K562 (cell line): ENCODE results near the gene TMEM205.

Experiments used
- CAMTA2 ChIP-seq: fragments of 250-450 bp; sonication (Bioruptor Pico); conservative IDR thresholded peaks from 2 replicates; pipeline ENCODE4 v1.5.1; 2022
- EGR1 ChIP-seq: fragments of 450-650 bp; conservative IDR thresholded peaks from 2 replicates; pipeline ENCODE4 v1.6.1; 2017; ENCODE audit warnings: mild to moderate bottlenecking
- MYC ChIP-seq, 2 experiments: fragments of 250-450 bp in 1 of 2; sonication (Bioruptor Pico) in 1 of 2; IDR thresholded peaks; 2 replicates each; pipeline versions ENCODE4 v1.5.1 to v1.6.1; 2012 to 2021; ENCODE audit warnings: low read depth in 2 of 2, borderline replicate concordance in 1 of 2, improper control_type of control experiment in 1 of 2, low read length in 1 of 2, mild to moderate bottlenecking in 1 of 2, moderate library complexity in 1 of 2
- RFX5 ChIP-seq: IDR thresholded peaks from 2 replicates; pipeline ENCODE4 v1.6.1; 2011; ENCODE audit warnings: low read depth, mild to moderate bottlenecking, improper control_type of control experiment, low read length
- ZNF3 ChIP-seq: fragments of 250-450 bp; sonication (Bioruptor Pico); IDR thresholded peaks from 2 replicates; pipeline ENCODE4 v1.5.0; 2021; ENCODE audit warnings: mild to moderate bottlenecking, moderate library complexity
- ZNF76 ChIP-seq: fragments of 250-450 bp; sonication (Bioruptor Pico); IDR thresholded peaks from 2 replicates; pipeline ENCODE4 v1.4.0; 2020; ENCODE audit warnings: mild to moderate bottlenecking, moderate library complexity, borderline replicate concordance
- ZNF780A ChIP-seq: fragments of 250-450 bp; sonication (Bioruptor Pico); IDR thresholded peaks from 2 replicates; pipeline ENCODE4 v1.5.0; 2021; ENCODE audit warnings: mild to moderate bottlenecking
- TF ChIP-seq, protein P1 (sequence below): IDR thresholded peaks from 2 replicates; pipeline ENCODE4 v1.6.1; 2011; ENCODE audit warnings: borderline replicate concordance, low read depth, mild to moderate bottlenecking, moderate library complexity, low read length; ENCODE audit not compliant: insufficient read depth, poor library complexity, severe bottlenecking

DNA sequence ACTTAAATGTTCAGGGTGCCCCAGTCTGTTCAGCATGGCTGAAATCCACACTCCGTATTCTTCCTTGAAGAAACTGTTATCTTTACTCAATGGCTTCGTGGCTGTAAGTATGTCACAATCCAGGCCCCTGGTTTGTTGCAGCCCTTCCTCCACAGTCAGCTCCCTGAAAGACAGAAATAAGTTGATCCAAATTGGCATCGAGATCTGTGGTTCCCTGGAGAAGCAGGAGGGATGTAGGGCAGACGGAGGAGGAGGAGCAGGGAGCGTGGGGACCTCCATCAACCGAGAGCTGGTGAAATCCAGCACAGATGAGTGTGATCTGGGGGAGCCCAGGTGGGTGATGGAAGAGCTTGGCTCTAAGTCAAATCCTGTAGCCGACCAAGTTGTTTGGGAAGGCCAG lies 49.8 kb downstream of the TMEM205 start:
- no peak for TF ChIP-seq CAMTA2 (CRISPR knock-in tag)
- no peak for TF ChIP-seq ZNF3 (CRISPR knock-in tag)
- TF ChIP-seq EGR1, result no peak
- no peak for TF ChIP-seq MYC (IDR thresholded peaks at IDR 0.05; ENCODE audit: low read depth, low read length)
- TF ChIP-seq MYC (CRISPR knock-in tag; IDR thresholded peaks at IDR 0.05; ENCODE audit: borderline replicate concordance, low read depth), result no peak
- TF ChIP-seq ZNF76, result no peak
- TF ChIP-seq ZNF780A (CRISPR knock-in tag), result no peak
- TF ChIP-seq, protein P1, sequence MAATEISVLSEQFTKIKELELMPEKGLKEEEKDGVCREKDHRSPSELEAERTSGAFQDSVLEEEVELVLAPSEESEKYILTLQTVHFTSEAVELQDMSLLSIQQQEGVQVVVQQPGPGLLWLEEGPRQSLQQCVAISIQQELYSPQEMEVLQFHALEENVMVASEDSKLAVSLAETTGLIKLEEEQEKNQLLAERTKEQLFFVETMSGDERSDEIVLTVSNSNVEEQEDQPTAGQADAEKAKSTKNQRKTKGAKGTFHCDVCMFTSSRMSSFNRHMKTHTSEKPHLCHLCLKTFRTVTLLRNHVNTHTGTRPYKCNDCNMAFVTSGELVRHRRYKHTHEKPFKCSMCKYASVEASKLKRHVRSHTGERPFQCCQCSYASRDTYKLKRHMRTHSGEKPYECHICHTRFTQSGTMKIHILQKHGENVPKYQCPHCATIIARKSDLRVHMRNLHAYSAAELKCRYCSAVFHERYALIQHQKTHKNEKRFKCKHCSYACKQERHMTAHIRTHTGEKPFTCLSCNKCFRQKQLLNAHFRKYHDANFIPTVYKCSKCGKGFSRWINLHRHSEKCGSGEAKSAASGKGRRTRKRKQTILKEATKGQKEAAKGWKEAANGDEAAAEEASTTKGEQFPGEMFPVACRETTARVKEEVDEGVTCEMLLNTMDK, result no peak
- no peak for TF ChIP-seq RFX5
